HL-60 (cell line): ENCODE results near the gene CACNA1E.

Experiments
- GABPA ChIP-seq: IDR thresholded peaks from 2 replicates; pipeline ENCODE4 v1.6.1; 2012; ENCODE audit warnings: low read depth
- POLR2AphosphoS5 ChIP-seq: IDR thresholded peaks from 2 replicates; pipeline ENCODE4 v1.6.1; 2012; ENCODE audit warnings: low read depth
- SPI1 ChIP-seq: IDR thresholded peaks from 2 replicates; pipeline ENCODE4 v1.6.1; 2012; ENCODE audit warnings: low read depth, mild to moderate bottlenecking, borderline replicate concordance
- TF ChIP-seq, protein P1 (sequence below): IDR thresholded peaks from one replicate; pipeline ENCODE4 v1.5.1; 2011; ENCODE audit warnings: low read length, control low read depth, inconsistent platforms; ENCODE audit not compliant: insufficient read depth
- TF ChIP-seq, protein P2 (sequence below): IDR thresholded peaks from 2 replicates; pipeline ENCODE4 v1.6.1; 2012; ENCODE audit warnings: low read depth; ENCODE audit not compliant: insufficient replicate concordance

DNA sequence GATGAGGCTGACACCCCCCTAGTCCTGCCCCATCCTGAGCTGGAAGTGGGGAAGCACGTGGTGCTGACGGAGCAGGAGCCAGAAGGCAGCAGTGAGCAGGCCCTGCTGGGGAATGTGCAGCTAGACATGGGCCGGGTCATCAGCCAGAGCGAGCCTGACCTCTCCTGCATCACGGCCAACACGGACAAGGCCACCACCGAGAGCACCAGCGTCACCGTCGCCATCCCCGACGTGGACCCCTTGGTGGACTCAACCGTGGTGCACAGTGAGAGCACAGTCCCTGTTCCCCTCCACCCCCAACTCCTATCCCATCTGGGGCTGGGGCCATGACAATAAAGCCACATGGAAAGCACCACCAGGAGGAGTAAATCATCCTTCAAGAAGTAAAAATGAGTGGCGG, 250.2 kb downstream of the CACNA1E start:
- no peak for TF ChIP-seq GABPA
- TF ChIP-seq, protein P1, sequence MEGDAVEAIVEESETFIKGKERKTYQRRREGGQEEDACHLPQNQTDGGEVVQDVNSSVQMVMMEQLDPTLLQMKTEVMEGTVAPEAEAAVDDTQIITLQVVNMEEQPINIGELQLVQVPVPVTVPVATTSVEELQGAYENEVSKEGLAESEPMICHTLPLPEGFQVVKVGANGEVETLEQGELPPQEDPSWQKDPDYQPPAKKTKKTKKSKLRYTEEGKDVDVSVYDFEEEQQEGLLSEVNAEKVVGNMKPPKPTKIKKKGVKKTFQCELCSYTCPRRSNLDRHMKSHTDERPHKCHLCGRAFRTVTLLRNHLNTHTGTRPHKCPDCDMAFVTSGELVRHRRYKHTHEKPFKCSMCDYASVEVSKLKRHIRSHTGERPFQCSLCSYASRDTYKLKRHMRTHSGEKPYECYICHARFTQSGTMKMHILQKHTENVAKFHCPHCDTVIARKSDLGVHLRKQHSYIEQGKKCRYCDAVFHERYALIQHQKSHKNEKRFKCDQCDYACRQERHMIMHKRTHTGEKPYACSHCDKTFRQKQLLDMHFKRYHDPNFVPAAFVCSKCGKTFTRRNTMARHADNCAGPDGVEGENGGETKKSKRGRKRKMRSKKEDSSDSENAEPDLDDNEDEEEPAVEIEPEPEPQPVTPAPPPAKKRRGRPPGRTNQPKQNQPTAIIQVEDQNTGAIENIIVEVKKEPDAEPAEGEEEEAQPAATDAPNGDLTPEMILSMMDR, result no peak
- TF ChIP-seq SPI1, result no peak
- no peak for TF ChIP-seq POLR2AphosphoS5
- TF ChIP-seq, protein P2, sequence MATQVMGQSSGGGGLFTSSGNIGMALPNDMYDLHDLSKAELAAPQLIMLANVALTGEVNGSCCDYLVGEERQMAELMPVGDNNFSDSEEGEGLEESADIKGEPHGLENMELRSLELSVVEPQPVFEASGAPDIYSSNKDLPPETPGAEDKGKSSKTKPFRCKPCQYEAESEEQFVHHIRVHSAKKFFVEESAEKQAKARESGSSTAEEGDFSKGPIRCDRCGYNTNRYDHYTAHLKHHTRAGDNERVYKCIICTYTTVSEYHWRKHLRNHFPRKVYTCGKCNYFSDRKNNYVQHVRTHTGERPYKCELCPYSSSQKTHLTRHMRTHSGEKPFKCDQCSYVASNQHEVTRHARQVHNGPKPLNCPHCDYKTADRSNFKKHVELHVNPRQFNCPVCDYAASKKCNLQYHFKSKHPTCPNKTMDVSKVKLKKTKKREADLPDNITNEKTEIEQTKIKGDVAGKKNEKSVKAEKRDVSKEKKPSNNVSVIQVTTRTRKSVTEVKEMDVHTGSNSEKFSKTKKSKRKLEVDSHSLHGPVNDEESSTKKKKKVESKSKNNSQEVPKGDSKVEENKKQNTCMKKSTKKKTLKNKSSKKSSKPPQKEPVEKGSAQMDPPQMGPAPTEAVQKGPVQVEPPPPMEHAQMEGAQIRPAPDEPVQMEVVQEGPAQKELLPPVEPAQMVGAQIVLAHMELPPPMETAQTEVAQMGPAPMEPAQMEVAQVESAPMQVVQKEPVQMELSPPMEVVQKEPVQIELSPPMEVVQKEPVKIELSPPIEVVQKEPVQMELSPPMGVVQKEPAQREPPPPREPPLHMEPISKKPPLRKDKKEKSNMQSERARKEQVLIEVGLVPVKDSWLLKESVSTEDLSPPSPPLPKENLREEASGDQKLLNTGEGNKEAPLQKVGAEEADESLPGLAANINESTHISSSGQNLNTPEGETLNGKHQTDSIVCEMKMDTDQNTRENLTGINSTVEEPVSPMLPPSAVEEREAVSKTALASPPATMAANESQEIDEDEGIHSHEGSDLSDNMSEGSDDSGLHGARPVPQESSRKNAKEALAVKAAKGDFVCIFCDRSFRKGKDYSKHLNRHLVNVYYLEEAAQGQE, result no peak
